Measurements from ENCODE around the gene IMPDH2.

Gene IMPDH2

GRCh38 chr3:49054344-49054862, 25.2 kb upstream of the IMPDH2 start:
- no peak overlapping the region for H3K4me3 ChIP-seq (ENCODE audit: low read depth, low read length)
- DNase-seq (ENCODE audit: low read depth): no peak
- TF ChIP-seq, protein P1, sequence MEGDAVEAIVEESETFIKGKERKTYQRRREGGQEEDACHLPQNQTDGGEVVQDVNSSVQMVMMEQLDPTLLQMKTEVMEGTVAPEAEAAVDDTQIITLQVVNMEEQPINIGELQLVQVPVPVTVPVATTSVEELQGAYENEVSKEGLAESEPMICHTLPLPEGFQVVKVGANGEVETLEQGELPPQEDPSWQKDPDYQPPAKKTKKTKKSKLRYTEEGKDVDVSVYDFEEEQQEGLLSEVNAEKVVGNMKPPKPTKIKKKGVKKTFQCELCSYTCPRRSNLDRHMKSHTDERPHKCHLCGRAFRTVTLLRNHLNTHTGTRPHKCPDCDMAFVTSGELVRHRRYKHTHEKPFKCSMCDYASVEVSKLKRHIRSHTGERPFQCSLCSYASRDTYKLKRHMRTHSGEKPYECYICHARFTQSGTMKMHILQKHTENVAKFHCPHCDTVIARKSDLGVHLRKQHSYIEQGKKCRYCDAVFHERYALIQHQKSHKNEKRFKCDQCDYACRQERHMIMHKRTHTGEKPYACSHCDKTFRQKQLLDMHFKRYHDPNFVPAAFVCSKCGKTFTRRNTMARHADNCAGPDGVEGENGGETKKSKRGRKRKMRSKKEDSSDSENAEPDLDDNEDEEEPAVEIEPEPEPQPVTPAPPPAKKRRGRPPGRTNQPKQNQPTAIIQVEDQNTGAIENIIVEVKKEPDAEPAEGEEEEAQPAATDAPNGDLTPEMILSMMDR (IDR thresholded peaks at IDR 0.05; ENCODE audit: low read depth, low read length): no peak
- TF ChIP-seq POLR2A (IDR thresholded peaks at IDR 0.05; ENCODE audit: extremely low read depth, insufficient read length) (no peak), MYC (IDR thresholded peaks at IDR 0.05; ENCODE audit: low read depth, low read length) (no peak), MAX (IDR thresholded peaks at IDR 0.05; ENCODE audit: low read depth, low read length) (no peak)

DNA sequence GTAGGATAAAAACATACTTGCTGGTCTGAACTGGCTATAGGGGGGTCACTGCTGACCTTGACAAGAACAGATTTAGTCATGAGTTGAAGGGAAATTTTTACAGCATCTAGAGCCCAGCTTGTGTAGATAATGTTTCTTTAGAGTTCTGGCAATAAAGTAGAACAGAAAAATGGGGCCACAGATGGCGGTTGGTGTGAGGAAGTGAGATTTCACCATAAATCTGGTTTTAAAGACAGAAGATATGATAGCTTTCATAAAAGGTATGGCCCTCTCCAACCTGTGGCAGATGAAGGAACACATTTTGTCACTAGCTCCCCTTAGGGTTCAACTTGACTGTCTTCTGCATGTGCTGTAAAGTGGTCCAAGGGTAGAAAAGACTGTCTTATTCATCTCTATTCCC, 24.3 kb upstream of the IMPDH2 start:
- no peak for TF ChIP-seq MYC (IDR thresholded peaks at IDR 0.05; ENCODE audit: low read depth, low read length)
- no peak overlapping the region for H3K4me3 ChIP-seq (ENCODE audit: low read depth, low read length)
- DNase-seq (ENCODE audit: low read depth): no peak

GRCh38 chr3:49035281-49035680, 6.1 kb upstream of the IMPDH2 start:
- TF ChIP-seq, protein P1 (IDR thresholded peaks at IDR 0.05; ENCODE audit: low read depth, low read length): no peak
- TF ChIP-seq POLR2A (IDR thresholded peaks at IDR 0.05; ENCODE audit: extremely low read depth, insufficient read length): no peak
- no peak for TF ChIP-seq MAX (IDR thresholded peaks at IDR 0.05; ENCODE audit: low read depth, low read length)
- no peak for TF ChIP-seq MYC (IDR thresholded peaks at IDR 0.05; ENCODE audit: low read depth, low read length)
- no peak overlapping the region for H3K4me3 ChIP-seq (ENCODE audit: low read depth, low read length)
- no peak for DNase-seq (ENCODE audit: low read depth)

- TF ChIP-seq POLR2A (IDR thresholded peaks at IDR 0.05; ENCODE audit: extremely low read depth, insufficient read length): no peak
- TF ChIP-seq, protein P1 (IDR thresholded peaks at IDR 0.05; ENCODE audit: low read depth, low read length): no peak
- TF ChIP-seq MYC (IDR thresholded peaks at IDR 0.05; ENCODE audit: low read depth, low read length): no peak
- TF ChIP-seq MAX (IDR thresholded peaks at IDR 0.05; ENCODE audit: low read depth, low read length): no peak
- no peak for DNase-seq (ENCODE audit: low read depth)
Measured at GRCh38 chr3:49034650-49035049, 5.5 kb upstream of the IMPDH2 start.

DNA sequence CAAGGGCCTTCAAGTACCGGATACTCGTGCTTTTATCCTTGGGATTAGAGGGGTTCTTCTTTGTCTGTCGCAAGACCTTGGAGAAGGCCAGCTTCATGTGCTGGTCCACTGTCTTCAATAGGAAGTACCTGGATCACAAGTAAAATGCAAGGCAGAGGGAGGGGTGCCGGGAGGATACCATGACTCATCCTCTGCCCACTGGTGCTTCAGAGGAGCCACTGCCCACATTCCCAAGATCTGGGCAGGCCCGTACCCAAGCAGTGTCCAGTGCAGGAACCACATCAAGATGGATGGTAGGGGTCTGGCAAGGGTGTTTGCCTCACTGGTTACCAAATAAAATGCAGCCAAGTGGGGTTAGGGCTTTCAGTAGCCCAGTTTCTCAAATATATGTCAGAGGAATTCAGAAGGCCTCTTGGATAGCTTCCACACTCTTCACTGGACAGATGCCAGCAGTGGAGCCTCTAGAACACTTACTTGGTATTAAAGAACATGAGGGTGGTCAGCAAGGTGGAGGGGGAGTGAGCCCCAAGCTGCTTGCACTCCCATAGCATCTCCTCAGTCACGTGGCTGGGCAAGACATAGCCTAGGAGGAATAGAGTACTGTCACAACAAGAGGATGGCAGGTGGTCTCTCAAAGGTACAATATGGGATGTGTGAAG, 3.6 kb upstream of the IMPDH2 start:
- TF ChIP-seq MYC (IDR thresholded peaks at IDR 0.05; ENCODE audit: low read depth, low read length): no peak
- TF ChIP-seq, protein P1 (IDR thresholded peaks at IDR 0.05; ENCODE audit: low read depth, low read length): no peak
- no peak for TF ChIP-seq MAX (IDR thresholded peaks at IDR 0.05; ENCODE audit: low read depth, low read length)
- no peak for TF ChIP-seq POLR2A (IDR thresholded peaks at IDR 0.05; ENCODE audit: extremely low read depth, insufficient read length)
- no peak overlapping the region for H3K4me3 ChIP-seq (ENCODE audit: low read depth, low read length)
- no peak for DNase-seq (ENCODE audit: low read depth)

More at GRCh38 chr3:49034650-49035049, 5.5 kb upstream of the IMPDH2 start:
- no peak overlapping the region for H3K4me3 ChIP-seq (ENCODE audit: low read depth, low read length)

- TF ChIP-seq, protein P1 (IDR thresholded peaks at IDR 0.05; ENCODE audit: low read depth, low read length): no peak
- no peak for TF ChIP-seq MAX (IDR thresholded peaks at IDR 0.05; ENCODE audit: low read depth, low read length)
- TF ChIP-seq POLR2A (IDR thresholded peaks at IDR 0.05; ENCODE audit: extremely low read depth, insufficient read length): no peak
- no peak overlapping the region for H3K4me3 ChIP-seq (ENCODE audit: low read depth, low read length)
- DNase-seq (ENCODE audit: low read depth): no peak
Measured at GRCh38 chr3:49030321-49030720, 1.1 kb upstream of the IMPDH2 start.

All from NB4 (cell line).